ENCODE results near the gene CRACR2A. TPM values are rescaled to one million over a fixed set of nuclear protein-coding genes. Genes with fewer than 3 reads are reported as not detected.

Gene CRACR2A
- polyA plus RNA-seq, 2 of the 4 experiments (the other 2 are of a cell fraction), result 1.1 to 3.8 TPM

DNA sequence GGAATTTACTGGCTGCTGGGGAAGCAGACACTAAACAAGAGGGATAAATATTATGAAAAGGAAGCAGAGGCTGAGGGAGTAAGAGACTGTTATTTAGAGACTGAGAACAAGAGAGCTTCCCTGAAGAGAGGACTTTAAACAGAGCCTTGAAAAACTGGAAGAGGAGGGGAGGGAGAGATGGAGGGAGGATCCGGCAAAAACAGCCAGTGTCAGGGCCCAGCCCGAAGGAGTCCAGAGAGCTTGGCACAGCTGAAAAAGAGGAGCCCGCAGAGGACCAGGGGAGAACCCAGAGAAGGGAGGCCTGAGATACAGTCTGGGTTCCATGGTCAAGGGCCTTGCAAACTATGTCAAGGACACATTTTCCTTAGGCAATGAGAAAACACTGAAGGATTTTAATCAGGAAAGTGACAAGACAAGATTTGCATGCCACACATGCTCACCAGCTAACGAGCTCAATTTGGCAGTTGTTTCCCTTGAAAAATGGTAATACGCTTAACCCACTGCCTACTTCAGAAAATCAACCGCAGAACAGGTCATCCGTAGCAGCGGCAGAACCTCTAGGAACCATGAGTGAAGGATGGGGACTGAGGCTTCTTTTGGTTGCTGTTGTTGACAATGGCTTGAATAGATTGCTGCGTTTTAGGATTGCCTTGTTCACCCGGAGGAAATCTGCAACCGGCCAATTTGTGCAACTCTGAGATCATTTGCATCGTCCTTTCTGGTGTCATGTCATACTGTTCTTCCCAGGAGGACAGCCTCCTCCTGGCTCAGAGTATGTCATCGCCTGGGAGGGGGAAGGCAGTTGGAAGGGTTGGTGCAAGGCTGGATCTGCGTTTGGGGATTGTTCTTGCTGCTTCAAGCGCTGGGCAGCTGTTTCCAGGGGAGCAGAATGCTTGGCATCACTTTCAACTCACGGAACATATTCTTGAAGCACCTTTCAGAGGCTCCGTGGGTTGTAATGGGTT, 153.7 kb downstream of the CRACR2A start:
- CTCF ChIA-PET, result no interaction called here
- WGBS (ENCODE audit: missing lambda C conversion rate), result 33% methylated on average over 17 of the region's 17 CpGs

DNA sequence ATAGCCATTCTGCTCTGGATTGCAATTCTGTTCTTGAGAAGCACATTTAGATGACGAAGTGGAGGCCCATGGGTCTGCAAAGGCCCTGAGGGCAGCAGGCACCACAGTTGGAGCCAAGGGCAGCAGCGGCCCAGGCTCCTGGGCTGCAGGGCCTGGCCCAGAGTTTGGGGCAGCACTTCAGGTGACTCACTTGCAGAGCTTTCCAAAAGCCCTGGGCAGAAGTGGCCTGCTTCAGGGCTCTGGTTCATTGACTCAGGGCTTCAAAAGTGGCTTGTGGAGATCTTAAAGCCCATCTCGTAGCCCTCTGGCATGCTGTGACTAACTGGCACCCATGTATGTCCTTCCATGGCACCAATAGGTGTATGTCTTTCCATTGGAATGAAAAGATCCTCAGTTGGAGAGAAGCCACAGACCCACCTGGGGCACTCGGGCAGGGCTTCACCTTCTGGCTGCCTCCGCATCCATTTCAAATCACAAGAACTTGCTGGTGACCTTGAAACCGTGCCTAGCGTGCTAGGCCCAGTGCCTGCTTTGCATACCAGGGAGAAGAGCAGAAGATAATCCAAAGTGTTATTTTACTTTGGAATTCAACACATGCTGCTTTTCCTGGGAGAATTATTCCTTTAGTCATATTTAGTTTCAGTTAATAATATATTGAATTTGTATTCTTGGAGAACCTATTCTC, 155.2 kb downstream of the CRACR2A start:
- Histone ChIP-seq H3K4me2 (no peak overlapping the region), H3K4me1 (no peaks in the 10 kb centered on the region), H3K27ac (no peak overlapping the region), H3K9me3 (no peaks in the 10 kb centered on the region), H3K4me3 (no peak overlapping the region)
- TF ChIP-seq ZNF302 (CRISPR knock-in tag; IDR thresholded peaks at IDR 0.05), result no peak
- TF ChIP-seq FOSL2 (IDR thresholded peaks at IDR 0.05), result no peak
- TF ChIP-seq FOSL2 (CRISPR knock-in tag; IDR thresholded peaks at IDR 0.05), result no peak
- no peak for TF ChIP-seq HDAC2 (IDR thresholded peaks at IDR 0.05)
- TF ChIP-seq RARB (CRISPR knock-in tag; IDR thresholded peaks at IDR 0.05), result no peak
- CTCF ChIA-PET, result interaction anchor here (1.6 kb wide), 1 partner anchor 297 kb away, joined by 4 read pairs; no protein-coding TSS in a partner anchor
- FAIRE-seq (no peak), DNase-seq (ENCODE audit: low read depth in 1 of 2, low spot score in 1 of 2) (no peak), ATAC-seq (no peak)
- POLR2A ChIA-PET, result no interaction called here
- 34% methylated on average over 7 of the region's 7 CpGs for WGBS (ENCODE audit: missing lambda C conversion rate)

More for the DNA sequence above, 153.7 kb downstream of the CRACR2A start:
- Histone ChIP-seq H3K4me2 (no peak overlapping the region), H3K27ac (no peak overlapping the region), H3K4me3 (no peak overlapping the region), H3K9me3 (no peaks in the 10 kb centered on the region), H3K4me1 (no peaks in the 10 kb centered on the region)
- TF ChIP-seq, protein P1, sequence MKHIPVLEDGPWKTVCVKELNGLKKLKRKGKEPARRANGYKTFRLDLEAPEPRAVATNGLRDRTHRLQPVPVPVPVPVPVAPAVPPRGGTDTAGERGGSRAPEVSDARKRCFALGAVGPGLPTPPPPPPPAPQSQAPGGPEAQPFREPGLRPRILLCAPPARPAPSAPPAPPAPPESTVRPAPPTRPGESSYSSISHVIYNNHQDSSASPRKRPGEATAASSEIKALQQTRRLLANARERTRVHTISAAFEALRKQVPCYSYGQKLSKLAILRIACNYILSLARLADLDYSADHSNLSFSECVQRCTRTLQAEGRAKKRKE (CRISPR knock-in tag; IDR thresholded peaks at IDR 0.05; ENCODE audit: low read depth), result no peak
- no peak for TF ChIP-seq KDM5A (IDR thresholded peaks at IDR 0.05)
- no peak for TF ChIP-seq JUN (IDR thresholded peaks at IDR 0.05)
- no peak for TF ChIP-seq RAD21 (conservative IDR thresholded peaks at IDR 0.05 in 1 of 2, IDR thresholded peaks at IDR 0.05 in 1 of 2)
- no peak for TF ChIP-seq HEYL (CRISPR knock-in tag; IDR thresholded peaks at IDR 0.05)
- no peak for TF ChIP-seq HOXB5 (CRISPR knock-in tag; IDR thresholded peaks at IDR 0.05)
- no peak for TF ChIP-seq SMC3 (IDR thresholded peaks at IDR 0.05)
- no peak for TF ChIP-seq RNF2 (IDR thresholded peaks at IDR 0.05; ENCODE audit: borderline replicate concordance, low read depth)
- no peak for TF ChIP-seq HDAC2 (IDR thresholded peaks at IDR 0.05)
- TF ChIP-seq CEBPB (IDR thresholded peaks at IDR 0.05), result no peak
- TF ChIP-seq CHD2 (IDR thresholded peaks at IDR 0.05; ENCODE audit: low read length, partially characterized antibody), result no peak
- TF ChIP-seq PHF8 (IDR thresholded peaks at IDR 0.05; ENCODE audit: borderline replicate concordance, low read depth), result no peak
- POLR2A ChIA-PET, result no interaction called here
- DNase-seq (ENCODE audit: low read depth in 1 of 2, low spot score in 1 of 2) (no peak), FAIRE-seq (no peak), ATAC-seq (no peak)

DNA sequence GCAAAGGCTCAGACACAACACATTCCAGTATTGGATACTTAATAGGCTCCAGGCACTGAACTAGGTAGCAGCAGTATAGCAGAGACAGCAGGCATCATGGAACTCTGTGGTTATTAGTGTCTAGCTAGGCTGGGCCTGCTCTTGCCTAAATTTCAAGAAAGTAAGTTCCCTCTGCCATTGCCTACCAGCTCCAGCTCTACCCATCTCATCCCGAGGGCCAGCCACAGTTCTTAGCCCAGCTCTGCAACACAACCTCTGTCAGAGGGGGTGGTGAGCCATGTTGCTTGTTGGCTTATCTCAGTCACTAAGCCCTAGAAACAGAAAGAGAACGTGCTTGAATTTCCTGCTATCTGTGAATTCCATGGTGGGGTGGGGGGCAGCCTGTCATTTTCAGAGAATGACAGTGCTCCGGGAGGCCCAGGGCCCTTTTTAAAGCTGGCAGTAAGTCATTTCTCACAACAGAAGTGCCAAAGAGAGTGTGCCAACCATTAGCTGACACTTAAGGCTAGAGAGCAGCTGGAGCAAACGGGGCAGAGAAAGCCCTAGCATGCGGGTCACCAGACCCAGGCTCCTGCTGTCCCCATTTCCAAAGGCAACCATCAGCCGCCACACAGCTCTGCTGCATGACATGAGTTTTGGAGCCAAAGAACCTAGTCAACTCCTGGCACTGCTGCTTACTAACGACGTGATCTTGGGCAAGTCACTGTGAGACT, 156.1 kb downstream of the CRACR2A start:
- 49% methylated on average over 8 of the region's 8 CpGs for WGBS (ENCODE audit: missing lambda C conversion rate)
- FAIRE-seq, result no peak
- TF ChIP-seq KDM5A (IDR thresholded peaks at IDR 0.05) (no peak), HOXB5 (CRISPR knock-in tag; IDR thresholded peaks at IDR 0.05) (no peak), NPAS2 (CRISPR knock-in tag; IDR thresholded peaks at IDR 0.05; ENCODE audit: borderline replicate concordance) (no peak), FOXS1 (CRISPR knock-in tag; IDR thresholded peaks at IDR 0.05) (no peak), FOSL2 (IDR thresholded peaks at IDR 0.05) (no peak), FOSL2 (CRISPR knock-in tag; IDR thresholded peaks at IDR 0.05) (no peak), RCOR1 (IDR thresholded peaks at IDR 0.05; ENCODE audit: low read depth, low read length) (no peak), EP300 (IDR thresholded peaks at IDR 0.05) (no peak), POLR2AphosphoS2 (conservative IDR thresholded peaks at IDR 0.05; ENCODE audit: low read length) (no peak), CBX2 (IDR thresholded peaks at IDR 0.05; ENCODE audit: borderline replicate concordance, low read depth) (no peak), HOXB13 (CRISPR knock-in tag; IDR thresholded peaks at IDR 0.05; ENCODE audit: low read depth) (no peak), NFE2L2 (conservative IDR thresholded peaks at IDR 0.05; ENCODE audit: low read length) (no peak), BHLHE40 (IDR thresholded peaks at IDR 0.05; ENCODE audit: low read depth, low read length) (no peak), ZFP36 (IDR thresholded peaks at IDR 0.05; ENCODE audit: borderline replicate concordance, partially characterized antibody) (no peak), RNF2 (IDR thresholded peaks at IDR 0.05; ENCODE audit: borderline replicate concordance, low read depth) (no peak)
- TF ChIP-seq, protein P2, sequence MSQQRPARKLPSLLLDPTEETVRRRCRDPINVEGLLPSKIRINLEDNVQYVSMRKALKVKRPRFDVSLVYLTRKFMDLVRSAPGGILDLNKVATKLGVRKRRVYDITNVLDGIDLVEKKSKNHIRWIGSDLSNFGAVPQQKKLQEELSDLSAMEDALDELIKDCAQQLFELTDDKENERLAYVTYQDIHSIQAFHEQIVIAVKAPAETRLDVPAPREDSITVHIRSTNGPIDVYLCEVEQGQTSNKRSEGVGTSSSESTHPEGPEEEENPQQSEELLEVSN (IDR thresholded peaks at IDR 0.05; ENCODE audit: borderline replicate concordance, low read depth), result no peak
- TF ChIP-seq, protein P3, sequence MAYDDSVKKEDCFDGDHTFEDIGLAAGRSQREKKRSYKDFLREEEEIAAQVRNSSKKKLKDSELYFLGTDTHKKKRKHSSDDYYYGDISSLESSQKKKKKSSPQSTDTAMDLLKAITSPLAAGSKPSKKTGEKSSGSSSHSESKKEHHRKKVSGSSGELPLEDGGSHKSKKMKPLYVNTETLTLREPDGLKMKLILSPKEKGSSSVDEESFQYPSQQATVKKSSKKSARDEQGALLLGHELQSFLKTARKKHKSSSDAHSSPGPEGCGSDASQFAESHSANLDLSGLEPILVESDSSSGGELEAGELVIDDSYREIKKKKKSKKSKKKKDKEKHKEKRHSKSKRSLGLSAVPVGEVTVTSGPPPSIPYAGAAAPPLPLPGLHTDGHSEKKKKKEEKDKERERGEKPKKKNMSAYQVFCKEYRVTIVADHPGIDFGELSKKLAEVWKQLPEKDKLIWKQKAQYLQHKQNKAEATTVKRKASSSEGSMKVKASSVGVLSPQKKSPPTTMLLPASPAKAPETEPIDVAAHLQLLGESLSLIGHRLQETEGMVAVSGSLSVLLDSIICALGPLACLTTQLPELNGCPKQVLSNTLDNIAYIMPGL (CRISPR knock-in tag; IDR thresholded peaks at IDR 0.05; ENCODE audit: borderline replicate concordance), result no peak

More for the DNA sequence above, 156.1 kb downstream of the CRACR2A start:
- ATAC-seq (no peak), DNase-seq (ENCODE audit: low read depth in 1 of 2, low spot score in 1 of 2) (no peak)
- Histone ChIP-seq H3K9me3 (no peaks in the 10 kb centered on the region), H3K4me3 (no peak overlapping the region), H3K27ac (no peak overlapping the region), H3K4me1 (no peaks in the 10 kb centered on the region), H3K4me2 (no peak overlapping the region)
- ChIA-PET POLR2A (no interaction called here), CTCF (interaction anchor here (1.0 to 1.6 kb wide), 2 partner anchors 140 to 296 kb away, joined by 3 to 4 read pairs; no protein-coding TSS in a partner anchor)

All from A549 (cell line).